HL-60 (cell line): ENCODE measurements around the gene MYCBPAP.

ENCODE experiments used
- CTCF ChIP-seq: IDR thresholded peaks from one replicate; pipeline ENCODE4 v1.5.1; 2011; ENCODE audit warnings: low read length, control low read depth, inconsistent platforms; ENCODE audit not compliant: insufficient read depth
- POLR2AphosphoS5 ChIP-seq: IDR thresholded peaks from 2 replicates; pipeline ENCODE4 v1.6.1; 2012; ENCODE audit warnings: low read depth

GRCh38 chr17:50498021-50498874, 10.0 kb upstream of the MYCBPAP start:
- no peak for TF ChIP-seq CTCF
- no peak for TF ChIP-seq POLR2AphosphoS5
